ENCODE results near the gene VHLL. TPM values are rescaled to one million over a fixed set of nuclear protein-coding genes. Genes with fewer than 3 reads are reported as not detected.

The VHLL gene
- total and polyA plus RNA-seq, 10 of the 15 experiments (the other 5 are each of a cell fraction or from before 2014, with no cell fraction given), result 0.23 TPM; not detected in 9

DNA sequence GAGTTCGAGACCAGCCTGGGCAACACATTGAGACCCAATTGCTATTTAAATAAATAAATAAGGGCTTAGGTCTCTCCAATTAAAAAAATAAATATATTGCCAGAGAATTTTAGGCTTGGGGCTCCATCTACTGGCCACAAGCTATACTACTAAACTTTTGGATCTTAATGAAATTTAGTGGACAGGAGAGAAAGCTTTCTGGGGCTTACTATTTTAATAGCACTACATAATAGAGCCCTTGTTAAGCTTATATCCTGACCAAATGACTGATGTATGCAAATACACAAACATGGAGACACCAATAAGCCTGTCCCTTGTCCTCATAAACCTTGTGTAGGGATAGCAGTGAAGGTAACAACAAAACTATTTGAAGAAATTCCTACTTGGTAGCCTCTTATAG lies 20.6 kb upstream of the VHLL start:
- intact Hi-C loops (cut with micrococcal nuclease; ENCODE audit: unreplicated experiment), result loop anchor here (5.0 kb wide), 2 partner anchors 172 to 222 kb away; no protein-coding TSS in a partner anchor
- no peak overlapping the region for H3K4me2 ChIP-seq (ENCODE audit: control insufficient read depth, insufficient read depth)
- POLR2A ChIA-PET, result interaction anchor here (0.8 to 1.4 kb wide), 3 partner anchors 13 to 170 kb away, joined by 3 to 6 read pairs (median 3); no protein-coding TSS in a partner anchor
- no peaks in the 10 kb centered on the region for H4K20me1 ChIP-seq (ENCODE audit: control insufficient read depth, insufficient read depth)
- TF ChIP-seq, protein P1, sequence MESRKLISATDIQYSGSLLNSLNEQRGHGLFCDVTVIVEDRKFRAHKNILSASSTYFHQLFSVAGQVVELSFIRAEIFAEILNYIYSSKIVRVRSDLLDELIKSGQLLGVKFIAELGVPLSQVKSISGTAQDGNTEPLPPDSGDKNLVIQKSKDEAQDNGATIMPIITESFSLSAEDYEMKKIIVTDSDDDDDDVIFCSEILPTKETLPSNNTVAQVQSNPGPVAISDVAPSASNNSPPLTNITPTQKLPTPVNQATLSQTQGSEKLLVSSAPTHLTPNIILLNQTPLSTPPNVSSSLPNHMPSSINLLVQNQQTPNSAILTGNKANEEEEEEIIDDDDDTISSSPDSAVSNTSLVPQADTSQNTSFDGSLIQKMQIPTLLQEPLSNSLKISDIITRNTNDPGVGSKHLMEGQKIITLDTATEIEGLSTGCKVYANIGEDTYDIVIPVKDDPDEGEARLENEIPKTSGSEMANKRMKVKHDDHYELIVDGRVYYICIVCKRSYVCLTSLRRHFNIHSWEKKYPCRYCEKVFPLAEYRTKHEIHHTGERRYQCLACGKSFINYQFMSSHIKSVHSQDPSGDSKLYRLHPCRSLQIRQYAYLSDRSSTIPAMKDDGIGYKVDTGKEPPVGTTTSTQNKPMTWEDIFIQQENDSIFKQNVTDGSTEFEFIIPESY (IDR thresholded peaks at IDR 0.05), result no peak
- TF ChIP-seq SUPT20H (IDR thresholded peaks at IDR 0.05; ENCODE audit: borderline replicate concordance, control insufficient read depth, low read depth, low read length) (no peak), CHD2 (IDR thresholded peaks at IDR 0.05; ENCODE audit: borderline replicate concordance, low read depth, low read length) (no peak), SMC3 (IDR thresholded peaks at IDR 0.05; ENCODE audit: borderline replicate concordance, low read length) (peak; percentile 35; the same call in 1 of the 2 replicates), CHD4 (IDR thresholded peaks at IDR 0.05) (no peak), SP1 (IDR thresholded peaks at IDR 0.05; ENCODE audit: low read depth, low read length) (no peak), DPF2 (IDR thresholded peaks at IDR 0.05) (no peak), PAX5 (IDR thresholded peaks at IDR 0.05; ENCODE audit: borderline replicate concordance, low read depth, low read length) (no peak), EZH2 (IDR thresholded peaks at IDR 0.05; ENCODE audit: borderline replicate concordance, control insufficient read depth, low read depth, low read length) (no peak), RAD21 (IDR thresholded peaks at IDR 0.05; ENCODE audit: insufficient read depth, low read depth, low read length) (peak; percentile 64), NR2F1 (conservative IDR thresholded peaks at IDR 0.05) (no peak), PML (IDR thresholded peaks at IDR 0.05; ENCODE audit: low read length) (no peak)
- TF ChIP-seq, protein P2, sequence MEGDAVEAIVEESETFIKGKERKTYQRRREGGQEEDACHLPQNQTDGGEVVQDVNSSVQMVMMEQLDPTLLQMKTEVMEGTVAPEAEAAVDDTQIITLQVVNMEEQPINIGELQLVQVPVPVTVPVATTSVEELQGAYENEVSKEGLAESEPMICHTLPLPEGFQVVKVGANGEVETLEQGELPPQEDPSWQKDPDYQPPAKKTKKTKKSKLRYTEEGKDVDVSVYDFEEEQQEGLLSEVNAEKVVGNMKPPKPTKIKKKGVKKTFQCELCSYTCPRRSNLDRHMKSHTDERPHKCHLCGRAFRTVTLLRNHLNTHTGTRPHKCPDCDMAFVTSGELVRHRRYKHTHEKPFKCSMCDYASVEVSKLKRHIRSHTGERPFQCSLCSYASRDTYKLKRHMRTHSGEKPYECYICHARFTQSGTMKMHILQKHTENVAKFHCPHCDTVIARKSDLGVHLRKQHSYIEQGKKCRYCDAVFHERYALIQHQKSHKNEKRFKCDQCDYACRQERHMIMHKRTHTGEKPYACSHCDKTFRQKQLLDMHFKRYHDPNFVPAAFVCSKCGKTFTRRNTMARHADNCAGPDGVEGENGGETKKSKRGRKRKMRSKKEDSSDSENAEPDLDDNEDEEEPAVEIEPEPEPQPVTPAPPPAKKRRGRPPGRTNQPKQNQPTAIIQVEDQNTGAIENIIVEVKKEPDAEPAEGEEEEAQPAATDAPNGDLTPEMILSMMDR (IDR thresholded peaks at IDR 0.05 in 2 of 3, conservative IDR thresholded peaks at IDR 0.05 in 1 of 3; ENCODE audit: control insufficient read depth in 2 of 3, extremely low read depth in 1 of 3, insufficient read depth in 1 of 3, low read depth in 3 of 3, low read length in 3 of 3), result peak; percentile 41 to 51 (median 46)
- no peaks in the 10 kb centered on the region for H3K79me2 ChIP-seq (ENCODE audit: control insufficient read depth, insufficient read depth, low read length)
- no peak overlapping the region for H3K27ac ChIP-seq (ENCODE audit: control insufficient read depth, insufficient read depth)
- no peaks in the 10 kb centered on the region for H3K4me1 ChIP-seq (ENCODE audit: control insufficient read depth, insufficient read depth, low read length)
- no peak overlapping the region for H3K4me3 ChIP-seq
- no peaks in the 10 kb centered on the region for H3K9me3 ChIP-seq (replicated peaks; ENCODE audit: control insufficient read depth, insufficient read depth, low read length)
- RAD21 ChIA-PET (ENCODE audit: unreplicated experiment), result interaction anchor here (0.7 to 4.4 kb wide), 14 partner anchors 14 to 413 kb away, joined by 3 to 30 read pairs (median 4); partner anchors contain the start of genes PMF1 and SMG5
- 93% methylated on average over 1 of the region's 1 CpG for WGBS (ENCODE audit: insufficient coverage, insufficient replicate concordance, low lambda C conversion rate, missing lambda C conversion rate)
- no peaks in the 10 kb centered on the region for H3K27me3 ChIP-seq (replicated peaks in 1 of 2; ENCODE audit: control insufficient read depth in 2 of 2, insufficient read depth in 2 of 2, low read length in 1 of 2)
- ATAC-seq (no peak), DNase-seq (ENCODE audit: low read depth, low spot score) (no peak), FAIRE-seq (no peak)
- CTCF ChIA-PET, result interaction anchor here (0.6 to 5.2 kb wide), 44 partner anchors 10 to 330 kb away, joined by 3 to 58 read pairs (median 6); partner anchors contain the start of genes CCT3, PMF1, SMG5 and TMEM79
- H3K9ac ChIP-seq (ENCODE audit: control insufficient read depth, insufficient read depth, low read length), result no peak overlapping the region
- H2AFZ ChIP-seq (ENCODE audit: control insufficient read depth, low read depth, low read length), result no peak overlapping the region
- H3K36me3 ChIP-seq (ENCODE audit: control insufficient read depth in 2 of 2, insufficient read depth in 2 of 2, low read length in 1 of 2), result peaks cover 29 to 42% of the 10 kb centered on the region in 2 experiments
- in situ Hi-C loops (cut with MboI), result loop anchor here (5.0 kb wide), 1 partner anchor 177 kb away; no protein-coding TSS in a partner anchor
- SMC1A ChIA-PET (ENCODE audit: uncharacterized antibody, unreplicated experiment), result interaction anchor here (0.6 to 7.2 kb wide), 15 partner anchors 17 to 253 kb away, joined by 3 to 39 read pairs (median 3); partner anchors contain the start of gene SMG5
- BruUV-seq (replicated peaks), result no TSS peak

All from GM12878 (cell line).